ENCODE measurements around the gene CREB3L2. TPM values are rescaled to one million over a fixed set of nuclear protein-coding genes. Genes with fewer than 3 reads are reported as not detected.

The CREB3L2 gene
- total RNA-seq, 2 donors from 2014 or later = 45.8 to 46.0 TPM

DNA sequence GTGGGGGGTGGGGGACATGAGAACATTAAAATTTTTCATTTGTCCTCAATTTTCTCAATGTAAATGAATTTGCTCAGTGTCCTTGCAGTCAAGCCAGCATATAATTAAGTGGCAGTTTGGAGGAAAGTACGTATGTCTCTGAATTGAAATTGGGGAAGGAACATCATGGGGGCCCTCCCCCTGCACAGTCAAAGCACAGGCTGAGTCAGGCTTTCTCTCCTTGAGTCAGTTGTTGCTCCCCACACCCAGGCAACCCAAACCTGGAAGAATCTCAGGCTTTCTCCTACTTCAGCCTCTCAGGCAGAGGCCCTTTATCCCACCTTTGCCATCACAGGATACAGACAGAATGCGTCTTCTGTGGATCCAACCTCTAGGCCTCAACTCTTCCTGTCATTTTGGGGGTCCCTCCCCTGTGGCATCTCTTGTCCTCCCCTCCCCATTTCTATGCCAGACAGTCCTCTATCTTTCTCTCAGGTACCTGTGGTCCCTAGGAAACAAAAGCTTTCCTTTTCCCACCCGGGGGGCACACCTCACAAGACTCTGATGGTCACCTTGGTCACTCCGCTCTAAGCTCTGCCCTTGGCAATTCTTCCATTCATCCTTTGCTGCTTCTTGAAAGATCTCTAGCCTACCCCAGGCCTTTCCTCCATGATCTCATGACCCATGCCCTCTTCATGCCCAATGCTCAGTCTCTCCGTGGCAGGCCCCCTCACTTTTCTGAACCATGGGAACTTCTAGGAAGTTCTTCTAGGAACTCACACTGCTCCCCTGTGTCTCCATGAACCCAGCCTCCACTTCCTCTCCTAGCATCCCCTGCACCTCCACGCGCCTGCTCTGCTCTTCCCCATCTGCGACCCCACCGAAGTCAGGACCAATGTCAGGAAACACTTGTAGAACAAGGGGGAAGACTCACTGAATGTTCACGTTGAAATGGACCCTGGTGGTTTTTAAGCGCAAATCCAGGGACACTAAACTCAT, 40.4 kb downstream of the CREB3L2 start:
- TF ChIP-seq, protein P1, sequence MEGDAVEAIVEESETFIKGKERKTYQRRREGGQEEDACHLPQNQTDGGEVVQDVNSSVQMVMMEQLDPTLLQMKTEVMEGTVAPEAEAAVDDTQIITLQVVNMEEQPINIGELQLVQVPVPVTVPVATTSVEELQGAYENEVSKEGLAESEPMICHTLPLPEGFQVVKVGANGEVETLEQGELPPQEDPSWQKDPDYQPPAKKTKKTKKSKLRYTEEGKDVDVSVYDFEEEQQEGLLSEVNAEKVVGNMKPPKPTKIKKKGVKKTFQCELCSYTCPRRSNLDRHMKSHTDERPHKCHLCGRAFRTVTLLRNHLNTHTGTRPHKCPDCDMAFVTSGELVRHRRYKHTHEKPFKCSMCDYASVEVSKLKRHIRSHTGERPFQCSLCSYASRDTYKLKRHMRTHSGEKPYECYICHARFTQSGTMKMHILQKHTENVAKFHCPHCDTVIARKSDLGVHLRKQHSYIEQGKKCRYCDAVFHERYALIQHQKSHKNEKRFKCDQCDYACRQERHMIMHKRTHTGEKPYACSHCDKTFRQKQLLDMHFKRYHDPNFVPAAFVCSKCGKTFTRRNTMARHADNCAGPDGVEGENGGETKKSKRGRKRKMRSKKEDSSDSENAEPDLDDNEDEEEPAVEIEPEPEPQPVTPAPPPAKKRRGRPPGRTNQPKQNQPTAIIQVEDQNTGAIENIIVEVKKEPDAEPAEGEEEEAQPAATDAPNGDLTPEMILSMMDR (IDR thresholded peaks at IDR 0.05) = no peak
- intact Hi-C loops (cut with DNase I) = no loop called here
- no peak overlapping the region for H3K27ac ChIP-seq

DNA sequence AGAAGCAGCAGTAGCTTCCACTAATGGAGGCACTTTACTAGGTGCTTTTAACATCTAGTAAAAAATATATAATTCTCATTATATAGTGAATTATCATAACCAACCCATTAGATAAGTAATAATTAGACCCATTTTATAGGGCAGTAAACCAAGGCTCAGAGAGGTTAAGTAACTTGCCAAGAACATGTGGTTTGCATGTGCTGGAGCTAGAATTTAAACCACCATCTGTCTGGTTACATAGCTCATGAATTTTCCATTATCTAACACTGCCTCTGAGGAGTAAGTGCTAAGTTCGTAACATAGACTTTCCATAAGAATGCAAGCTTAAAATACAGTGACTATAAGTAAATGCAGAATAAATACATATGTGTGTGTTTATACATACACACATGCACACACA, 41.9 kb downstream of the CREB3L2 start:
- Histone ChIP-seq H3K4me1 (no peaks in the 10 kb centered on the region), H3K36me3 (no peaks in the 10 kb centered on the region), H3K27ac (no peak overlapping the region), H3K9me3 (no peaks in the 10 kb centered on the region), H3K4me3 (no peak overlapping the region), H3K27me3 (no peaks in the 10 kb centered on the region), H3K9ac (ENCODE audit: low read depth in 2 of 2, low read length in 2 of 2) (no peak overlapping the region)
- intact Hi-C loops (cut with DNase I) = no loop called here
- DNase-seq = no peak
- TF ChIP-seq, protein P1 (IDR thresholded peaks at IDR 0.05) = no peak

More for the DNA sequence above, 40.4 kb downstream of the CREB3L2 start:
- H3K4me1 ChIP-seq = no peaks in the 10 kb centered on the region
- H3K9ac ChIP-seq (ENCODE audit: low read depth in 2 of 2, low read length in 2 of 2) = no peak overlapping the region
- H3K4me3 ChIP-seq = no peak overlapping the region
- H3K9me3 ChIP-seq = no peaks in the 10 kb centered on the region
- H3K27me3 ChIP-seq = no peaks in the 10 kb centered on the region
- no peaks in the 10 kb centered on the region for H3K36me3 ChIP-seq
- no peak for DNase-seq

DNA sequence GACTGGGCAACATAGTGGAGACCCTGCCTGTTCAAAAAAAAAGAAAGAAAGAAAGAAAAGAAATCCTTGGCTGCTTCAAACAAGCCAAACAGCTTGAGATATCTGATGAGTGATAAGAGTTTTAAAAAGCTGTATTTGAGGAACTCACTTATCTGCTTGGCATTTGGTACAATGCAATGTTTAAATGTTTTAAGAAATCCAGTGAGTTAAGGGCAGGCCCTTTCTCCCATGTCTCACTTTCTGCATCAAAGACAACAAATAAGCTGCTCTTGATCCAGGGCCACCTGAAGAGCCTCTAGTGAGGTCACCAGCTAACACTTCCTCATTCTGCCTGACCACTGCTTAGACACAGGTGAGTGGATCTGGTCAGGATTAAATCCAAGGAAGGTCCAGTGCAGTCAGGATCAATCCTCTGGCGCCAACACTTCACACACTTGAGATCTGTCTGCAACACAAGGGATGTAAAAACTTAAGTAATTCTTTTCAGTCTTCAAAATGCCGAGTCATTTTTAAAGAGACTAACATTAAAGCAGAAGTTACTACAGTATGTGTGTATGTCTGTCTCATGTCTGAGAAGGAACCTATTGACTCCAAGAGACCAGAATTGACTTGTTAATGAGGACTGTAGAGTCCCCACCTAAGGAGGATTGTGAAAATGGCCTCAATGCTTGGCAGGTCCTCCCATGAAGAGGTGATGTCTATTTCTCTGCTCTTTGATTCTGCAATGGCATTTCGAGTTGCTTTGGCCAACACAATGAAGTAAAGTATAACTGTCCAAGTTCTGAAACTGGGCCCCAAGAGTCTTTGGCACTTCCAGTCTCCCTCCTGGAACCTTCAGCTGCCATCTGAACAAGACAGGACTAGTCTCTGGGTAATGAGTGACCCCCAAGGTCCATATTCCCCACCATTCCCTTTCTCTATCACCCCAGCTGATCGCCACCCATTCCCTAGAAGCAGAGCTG, 43.1 kb downstream of the CREB3L2 start:
- H3K27me3 ChIP-seq = no peaks in the 10 kb centered on the region
- no peak overlapping the region for H3K4me3 ChIP-seq
- TF ChIP-seq, protein P1 (IDR thresholded peaks at IDR 0.05) = no peak
- no peaks in the 10 kb centered on the region for H3K9me3 ChIP-seq
- intact Hi-C loops (cut with DNase I) = no loop called here
- DNase-seq = no peak
- no peaks in the 10 kb centered on the region for H3K36me3 ChIP-seq
- peaks cover 8% of the 10 kb centered on the region for H3K4me1 ChIP-seq
- H3K27ac ChIP-seq = no peak overlapping the region
- no peak overlapping the region for H3K9ac ChIP-seq (ENCODE audit: low read depth in 2 of 2, low read length in 2 of 2)

DNA sequence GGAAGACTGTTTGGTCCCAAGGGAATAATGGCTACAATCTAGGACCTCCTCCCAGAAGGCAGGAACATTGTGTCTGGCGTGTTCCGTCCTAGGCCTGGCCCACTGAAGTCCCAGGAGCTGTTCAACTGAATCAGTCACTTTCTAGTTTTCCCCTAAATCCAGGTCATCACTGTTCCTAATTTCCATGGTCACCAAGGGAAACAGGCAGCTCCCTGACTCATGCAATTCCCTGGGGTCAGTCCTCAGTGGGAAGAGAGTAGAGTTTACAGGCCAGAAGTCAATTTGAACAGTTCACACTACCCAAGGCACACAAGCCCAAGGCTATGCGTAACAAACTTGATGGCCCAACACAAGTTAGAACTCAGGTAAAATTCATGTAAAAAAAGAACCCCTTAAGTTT, 44.0 kb downstream of the CREB3L2 start:
- intact Hi-C loops (cut with DNase I) = no loop called here
- Histone ChIP-seq H3K9me3 (no peaks in the 10 kb centered on the region), H3K9ac (ENCODE audit: low read depth in 2 of 2, low read length in 2 of 2) (no peak overlapping the region), H3K27me3 (no peaks in the 10 kb centered on the region), H3K4me3 (no peak overlapping the region), H3K36me3 (no peaks in the 10 kb centered on the region), H3K27ac (no peak overlapping the region), H3K4me1 (peaks cover 9% of the 10 kb centered on the region)
- DNase-seq = no peak
- TF ChIP-seq, protein P1 (IDR thresholded peaks at IDR 0.05) = no peak

DNA sequence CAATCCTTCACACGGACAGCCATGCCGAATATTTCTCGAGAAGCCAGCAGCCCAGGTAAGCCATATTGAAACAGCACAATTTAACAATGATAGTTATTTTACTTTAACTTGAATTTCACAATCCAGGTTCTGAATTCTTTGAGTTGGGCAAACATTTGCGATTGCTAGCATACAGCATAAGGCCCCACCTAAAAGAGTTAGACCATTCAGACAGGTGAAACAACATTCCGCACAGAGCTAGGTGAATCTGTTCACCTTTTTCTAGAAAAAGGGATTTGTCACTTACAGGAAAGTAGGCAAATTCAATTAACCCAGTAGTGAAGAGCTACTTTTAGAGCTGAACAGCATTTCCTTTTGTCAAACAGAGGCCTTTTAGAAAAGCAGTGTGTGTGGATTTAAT, 45.3 kb downstream of the CREB3L2 start:
- Histone ChIP-seq H3K27me3 (no peaks in the 10 kb centered on the region), H3K9me3 (no peaks in the 10 kb centered on the region), H3K4me1 (peaks cover 15% of the 10 kb centered on the region), H3K27ac (no peak overlapping the region), H3K9ac (ENCODE audit: low read depth in 2 of 2, low read length in 2 of 2) (no peak overlapping the region), H3K36me3 (no peaks in the 10 kb centered on the region), H3K4me3 (no peak overlapping the region)
- intact Hi-C loops (cut with DNase I) = no loop called here
- TF ChIP-seq, protein P1 (IDR thresholded peaks at IDR 0.05) = no peak
- no peak for DNase-seq

Data from colonic mucosa (tissue), 4 donors.